ENCODE results near the gene RAB17.

RAB17 gene

GRCh38 chr2:237536617-237537016 lies 53.9 kb downstream of the RAB17 start:
- no peak for DNase-seq (ENCODE audit: low spot score)

- no peak for DNase-seq (ENCODE audit: low spot score)
Measured at GRCh38 chr2:237536083-237536415, 54.5 kb downstream of the RAB17 start.

GRCh38 chr2:237535385-237536082 lies 55.0 kb downstream of the RAB17 start:
- no peak for DNase-seq (ENCODE audit: low spot score)

- no peak for DNase-seq (ENCODE audit: low spot score)
Measured at GRCh38 chr2:237534380-237534779, 56.2 kb downstream of the RAB17 start.

GRCh38 chr2:237533668-237534161 lies 56.8 kb downstream of the RAB17 start:
- no peak for DNase-seq (ENCODE audit: low spot score)

GRCh38 chr2:237532160-237532559 lies 58.4 kb downstream of the RAB17 start:
- no peak for DNase-seq (ENCODE audit: low spot score)

- DNase-seq (ENCODE audit: low spot score) = no peak
Measured at GRCh38 chr2:237530472-237531433, 59.8 kb downstream of the RAB17 start.

GRCh38 chr2:237529452-237530402 lies 60.8 kb downstream of the RAB17 start:
- DNase-seq (ENCODE audit: low spot score) = no peak

GRCh38 chr2:237527766-237528165 lies 62.8 kb downstream of the RAB17 start:
- DNase-seq (ENCODE audit: low spot score) = no peak

- no peak for DNase-seq (ENCODE audit: low spot score)
Measured at GRCh38 chr2:237527233-237527632, 63.3 kb downstream of the RAB17 start.

GRCh38 chr2:237525559-237526157 lies 64.9 kb downstream of the RAB17 start:
- DNase-seq (ENCODE audit: low spot score) = no peak

GRCh38 chr2:237524631-237525030 lies 65.9 kb downstream of the RAB17 start:
- no peak for DNase-seq (ENCODE audit: low spot score)
